A549 treated with Hydrocortisone at 1 μM for 4 hours (cell line): ENCODE data around the gene ZNF552. TPM values are rescaled to one million over a fixed set of nuclear protein-coding genes. Genes with fewer than 3 reads are reported as not detected.

ENCODE experiments used
- total RNA-seq: library from RNA; stranded (reverse); fragments of 200-300 nt; extraction: Qiagen RNA extraction; gene quantifications from 5 replicates; pipeline ENCODE4 v1.2.3, GENCODE V29; 2022

The ZNF552 gene
- 4.2 to 6.7 TPM (median 5.7 TPM) in 5 replicates for total RNA-seq

DNA sequence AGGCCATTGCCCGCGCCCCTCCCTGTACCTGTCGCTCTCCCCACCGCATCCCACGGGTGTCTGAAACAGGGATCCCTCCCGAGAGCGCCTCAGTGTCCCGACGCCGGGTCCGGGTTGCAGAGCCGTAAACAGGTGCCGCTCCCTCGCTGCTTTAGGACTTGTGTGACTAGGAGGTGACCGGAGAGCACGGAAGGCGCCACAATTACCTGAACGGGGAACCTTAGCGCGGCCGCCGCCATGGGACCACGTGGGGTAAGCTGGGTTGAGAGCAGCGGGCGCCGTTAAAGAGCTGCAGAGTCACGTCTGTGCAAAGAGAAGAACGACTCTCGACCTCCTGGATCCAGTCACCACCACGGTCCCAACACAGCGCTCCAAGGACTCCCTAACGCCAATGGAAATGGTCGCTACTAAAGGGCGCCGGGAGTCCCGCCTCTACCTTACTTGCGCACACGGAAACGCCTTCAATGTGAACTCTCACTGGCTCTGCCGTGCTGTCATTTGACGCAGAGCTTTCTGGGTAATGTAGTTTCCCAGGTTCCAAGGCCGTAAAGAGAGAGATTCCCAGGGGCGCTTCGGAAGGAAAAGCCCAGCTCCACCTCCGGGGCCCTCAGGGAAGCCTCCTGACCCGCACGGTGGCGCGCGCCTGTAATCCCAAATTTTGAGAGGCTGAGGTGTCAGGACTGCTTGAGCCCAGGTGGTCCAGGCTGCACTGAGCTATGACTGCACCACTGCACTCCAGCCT, at the start of gene ZNF552:
ZNF552 (minus strand) TSS at position 409 of the 742 bp plus-strand sequence; CDS start at position 239, 170 bp downstream.

DNA sequence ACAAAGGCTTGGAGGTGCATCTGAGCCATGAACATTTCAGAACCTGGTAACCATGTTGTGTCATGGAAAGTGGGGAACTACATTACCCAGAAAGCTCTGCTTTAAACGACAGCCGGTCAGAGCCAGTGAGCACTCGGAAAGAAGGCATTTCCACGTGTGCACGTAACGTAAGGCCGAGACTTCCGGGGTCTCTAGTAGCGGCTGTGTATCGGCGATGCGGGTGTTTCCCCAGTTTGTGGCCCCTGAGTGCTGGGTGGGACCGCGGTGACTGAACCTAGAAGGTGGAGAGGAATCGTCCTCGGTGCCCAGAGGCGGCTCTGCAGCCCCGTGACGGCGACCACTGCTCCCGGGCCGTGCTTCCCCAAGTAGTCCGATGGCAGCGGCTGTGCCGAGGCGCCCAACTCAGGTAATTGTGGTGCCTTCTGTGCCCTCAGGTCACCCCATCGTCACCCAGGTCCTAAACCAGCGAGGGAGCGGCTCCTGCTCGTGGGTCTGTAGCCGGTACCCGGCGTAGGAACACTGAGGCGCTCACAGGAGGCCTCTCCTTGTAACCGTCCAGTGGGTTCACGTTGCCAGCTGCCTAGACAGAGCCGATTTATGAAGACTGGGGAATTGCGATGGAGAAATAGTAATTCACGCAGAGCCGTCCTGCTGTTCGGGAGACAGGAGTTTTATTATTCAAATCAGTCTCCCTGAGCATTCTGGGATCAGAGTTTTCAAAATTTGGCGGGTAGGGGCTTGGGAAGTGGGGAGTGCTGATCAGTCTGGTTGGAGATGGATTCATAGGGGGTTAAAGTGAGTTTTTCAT, 35.2 kb upstream of the ZNF552 start, which contains the start of gene ZNF587:
ZNF587 (plus strand) TSS at position 194 of the 808 bp plus-strand sequence; CDS start at position 374, 180 bp downstream.

GRCh38 chr19:57830071-57830602, 15.4 kb upstream of the ZNF552 start, which contains the start of gene ZNF587B:
Gene ZNF587B (plus strand): TSS chr19:57830299. CDS start chr19:57830529, 230 bp downstream.

DNA sequence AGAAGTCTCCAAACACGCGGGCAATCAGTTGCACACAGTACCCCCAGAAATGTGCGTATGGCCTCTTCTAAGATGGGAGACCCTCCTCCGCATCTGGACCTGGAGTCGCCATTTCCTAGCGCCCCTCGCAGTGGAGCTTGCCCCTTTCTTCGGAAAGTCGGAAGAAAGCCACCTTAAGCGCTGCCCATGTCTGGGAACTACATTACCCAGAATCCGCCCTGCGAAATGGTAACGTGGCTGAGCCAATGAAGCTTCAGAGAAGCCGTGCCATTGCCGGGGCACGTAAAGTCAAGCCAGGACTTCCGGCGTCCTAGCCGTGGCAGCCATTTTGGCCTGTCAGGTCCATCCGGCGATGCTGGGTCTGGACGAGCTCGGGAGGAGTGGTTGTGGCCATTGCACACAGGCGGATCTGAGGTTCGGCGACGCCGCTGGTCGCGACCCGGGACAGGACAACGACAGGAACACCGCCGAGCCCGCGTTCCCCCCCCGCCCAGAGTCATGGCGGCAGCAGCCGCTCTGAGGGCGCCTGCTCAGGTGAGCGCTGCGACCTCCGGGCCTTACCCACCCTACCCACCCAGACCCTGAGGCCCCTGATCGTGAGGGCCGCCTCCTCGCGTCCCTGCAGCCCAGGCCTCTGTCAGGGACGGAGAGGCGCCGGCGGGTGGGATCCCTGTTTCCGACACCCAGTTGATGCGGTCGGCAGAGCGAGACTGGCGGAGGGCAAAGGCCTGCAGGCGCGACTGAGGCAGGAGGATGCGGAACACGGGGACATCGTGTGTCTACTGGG, 45.2 kb downstream of the ZNF552 start, which contains the start of gene ZNF586:
ZNF586 (plus strand) TSS at position 332 of the 787 bp plus-strand sequence; CDS start at position 499, 167 bp downstream.

Other genes with a start within 250 kb of the ZNF552 start
- 3.6 to 4.9 TPM (median 4.5 TPM) in 5 replicates for gene ZNF416, start 236.0 kb downstream of the ZNF552 start, total RNA-seq
- 0.03 TPM in 1 of 5 replicates, not detected in the others for gene ZIK1, start 230.8 kb downstream of the ZNF552 start, total RNA-seq
- 4.6 to 5.8 TPM (median 4.7 TPM) in 5 replicates for gene ZNF530, start 215.0 kb downstream of the ZNF552 start, total RNA-seq
- gene ZNF134, start 200.7 kb downstream of the ZNF552 start, total RNA-seq = 6.8 to 9.3 TPM (median 8.4 TPM) in 5 replicates
- 5.0 to 7.6 TPM (median 5.9 TPM) in 5 replicates for gene ZNF211, start 181.7 kb downstream of the ZNF552 start, total RNA-seq
- not detected in 5 replicates for gene ZSCAN4, start 146.0 kb downstream of the ZNF552 start, total RNA-seq
- 4.3 to 6.1 TPM (median 5.5 TPM) in 5 replicates for gene ZNF551, start 132.9 kb downstream of the ZNF552 start, total RNA-seq
- gene ZNF154, start 105.7 kb downstream of the ZNF552 start, total RNA-seq = not detected in 5 replicates
- 0.84 to 1.2 TPM (median 0.98 TPM) in 5 replicates for gene ZNF671, start 87.3 kb downstream of the ZNF552 start, total RNA-seq
- 4.3 to 6.3 TPM (median 5.8 TPM) in 5 replicates for gene ZNF776, start 68.1 kb downstream of the ZNF552 start, total RNA-seq
- gene ZNF586, start 45.2 kb downstream of the ZNF552 start, total RNA-seq = 5.8 to 8.1 TPM (median 6.8 TPM) in 5 replicates
- 6.6 to 10.8 TPM (median 6.9 TPM) in 5 replicates for gene ZNF587B, start 15.4 kb upstream of the ZNF552 start, total RNA-seq
- gene ZNF587, start 34.9 kb upstream of the ZNF552 start, total RNA-seq = 5.2 to 8.3 TPM (median 6.1 TPM) in 5 replicates
- gene ZNF814, start 74.1 kb upstream of the ZNF552 start, total RNA-seq = 1.5 to 2.6 TPM (median 2.0 TPM) in 5 replicates
- gene ZNF417, start 101.7 kb upstream of the ZNF552 start, total RNA-seq = 2.5 to 5.8 TPM (median 3.5 TPM) in 5 replicates
- 1.0 to 1.6 TPM (median 1.4 TPM) in 5 replicates for gene ZNF418, start 120.5 kb upstream of the ZNF552 start, total RNA-seq
- 0.66 to 1.3 TPM (median 1.1 TPM) in 5 replicates for gene ZNF256, start 132.8 kb upstream of the ZNF552 start, total RNA-seq
- 0.15 to 0.21 TPM in 2 of 5 replicates, not detected in the others for gene C19orf18, start 159.6 kb upstream of the ZNF552 start, total RNA-seq
- 1.9 to 3.0 TPM (median 2.4 TPM) in 5 replicates for gene ZNF606, start 187.9 kb upstream of the ZNF552 start, total RNA-seq
- not detected in 5 replicates for gene ZSCAN1, start 219.1 kb upstream of the ZNF552 start, total RNA-seq
- gene ZNF135, start 244.4 kb upstream of the ZNF552 start, total RNA-seq = not detected in 5 replicates